GM12873 (cell line): ENCODE data around the gene UBE2E3.

Source experiments
- CTCF ChIP-seq: IDR thresholded peaks from 2 replicates; pipeline ENCODE4 v1.5.1; 2012; ENCODE audit warnings: low read depth, mild to moderate bottlenecking, moderate library complexity, low read length, control low read depth; ENCODE audit not compliant: insufficient read depth; ENCODE audit errors: missing control alignments

Gene UBE2E3

GRCh38 chr2:181105562-181105961 lies 125.2 kb downstream of the UBE2E3 start:
- TF ChIP-seq CTCF: no peak

- TF ChIP-seq CTCF: no peak
Measured at GRCh38 chr2:181106229-181106628, 125.8 kb downstream of the UBE2E3 start.

GRCh38 chr2:181106789-181107627 lies 126.6 kb downstream of the UBE2E3 start:
- TF ChIP-seq CTCF: no peak

- no peak for TF ChIP-seq CTCF
Measured at GRCh38 chr2:181107628-181107945, 127.2 kb downstream of the UBE2E3 start.

GRCh38 chr2:181111059-181111458 lies 130.7 kb downstream of the UBE2E3 start:
- no peak for TF ChIP-seq CTCF

GRCh38 chr2:181112916-181113315 lies 132.5 kb downstream of the UBE2E3 start:
- TF ChIP-seq CTCF: no peak
